SK-N-SH (cell line): Measurements from ENCODE around the gene DNAJB4. TPM values are rescaled to one million over a fixed set of nuclear protein-coding genes. Genes with fewer than 3 reads are reported as not detected.
A peak's percentile ranks its signal among the peaks of the same experiment; 100 is the strongest.
"Not testable (repeated sequence)": the region's sequence is repeated elsewhere in the genome, so short reads cannot be mapped to it uniquely, and the experiment has no call there.

Experiments used
- CTCF ChIA-PET: fragments of 300-600, 350-600 bp; formaldehyde crosslinking; extraction: SDS; loops from one replicate; lab custom pipeline; 2021; lab: Yijun Ruan, JAX
- POLR2A ChIA-PET: fragments of 350-600 bp; sonication (Branson Sonifier 250); formaldehyde crosslinking; extraction: SDS; loops from one replicate; lab custom pipeline; 2020; ENCODE audit warnings: antibody characterized with exemption, inconsistent platforms; lab: Yijun Ruan, JAX
- DNase-seq: peaks from one replicate; pipeline ENCODE4 v3.0.0; 2012
- H2AFZ ChIP-seq: fragments of 200-600 bp; sonication (generic); 2 replicates; pipeline ENCODE4 v1.8.1; 2016; ENCODE audit warnings: antibody characterized with exemption, mild to moderate bottlenecking, low read depth
- H3F3A ChIP-seq: fragments of 200-600 bp; sonication (generic); replicated peaks from 2 replicates; pipeline ENCODE3; 2016; ENCODE audit warnings: antibody characterized with exemption, mild to moderate bottlenecking; ENCODE audit not compliant: insufficient read depth
- H3K27ac ChIP-seq, 2 experiments: fragments of 200-500 bp in 1 of 2; fragments of 200-600 bp in 1 of 2; sonication (Bioruptor generic) in 1 of 2; sonication (generic), shearing (Covaris generic) in 1 of 2; 2 replicates each; pipeline versions ENCODE4 v1.5.1 to v1.6.1; 2014 to 2016; ENCODE audit warnings: low read depth in 2 of 2, inconsistent platforms in 1 of 2, low read length in 1 of 2, mild to moderate bottlenecking in 1 of 2, mixed read lengths in 1 of 2
- H3K27me3 ChIP-seq: fragments of 200-600 bp; sonication (generic), shearing (Covaris generic); 2 replicates; pipeline ENCODE4 v1.6.1; 2016; ENCODE audit warnings: mixed run types; ENCODE audit not compliant: insufficient read depth
- H3K36me3 ChIP-seq, 2 experiments: fragments of 200-500 bp in 1 of 2; fragments of 200-600 bp in 1 of 2; sonication (Bioruptor generic) in 1 of 2; sonication (generic) in 1 of 2; replicated peaks in 1 of 2; 2 replicates each; pipeline versions ENCODE3 to v1.5.1; 2014 to 2016; ENCODE audit warnings: low read length in 1 of 2, mild to moderate bottlenecking in 1 of 2; ENCODE audit not compliant: insufficient read depth in 2 of 2, control insufficient read depth in 1 of 2
- H3K4me1 ChIP-seq, 2 experiments: fragments of 200-500 bp in 1 of 2; fragments of 200-600 bp in 1 of 2; sonication (Bioruptor generic) in 1 of 2; sonication (generic), shearing (Covaris generic) in 1 of 2; 2 replicates each; pipeline versions ENCODE4 v1.5.1 to v1.6.1; 2014 to 2016; ENCODE audit warnings: low read depth in 1 of 2, low read length in 1 of 2, mixed run types in 1 of 2; ENCODE audit not compliant: insufficient read depth in 2 of 2, control insufficient read depth in 1 of 2
- H3K4me2 ChIP-seq: fragments of 200-600 bp; sonication (generic), shearing (Covaris generic); 2 replicates; pipeline ENCODE4 v1.6.1; 2017; ENCODE audit warnings: mixed run types
- H3K4me3 ChIP-seq, 2 experiments: fragments of 200-500 bp in 1 of 2; fragments of 200-600 bp in 1 of 2; sonication (Bioruptor generic) in 1 of 2; sonication (generic), shearing (Covaris generic) in 1 of 2; 2 replicates each; pipeline versions ENCODE4 v1.5.1 to v1.8.1; 2014 to 2016; ENCODE audit warnings: low read depth in 2 of 2, inconsistent platforms in 1 of 2, low read length in 1 of 2, mild to moderate bottlenecking in 1 of 2, mixed read lengths in 1 of 2, moderate library complexity in 1 of 2
- H3K79me2 ChIP-seq: fragments of 200-600 bp; sonication (generic); 2 replicates; pipeline ENCODE4 v1.8.1; 2017; ENCODE audit warnings: mild to moderate bottlenecking; ENCODE audit not compliant: insufficient read depth
- H3K9ac ChIP-seq: fragments of 200-600 bp; sonication (generic); 2 replicates; pipeline ENCODE4 v1.6.1; 2017; ENCODE audit warnings: mixed run types
- H3K9me2 ChIP-seq: fragments of 200-600 bp; sonication (generic); 2 replicates; pipeline ENCODE4 v1.6.1; 2017; ENCODE audit warnings: mixed run types
- H3K9me3 ChIP-seq: fragments of 200-600 bp; sonication (generic); 2 replicates; pipeline ENCODE4 v1.6.1; 2017; ENCODE audit warnings: mixed run types, mild to moderate bottlenecking, moderate library complexity
- H4K20me1 ChIP-seq: fragments of 200-600 bp; sonication (generic); 2 replicates; pipeline ENCODE4 v1.6.1; 2017; ENCODE audit warnings: mild to moderate bottlenecking, mixed run types; ENCODE audit not compliant: insufficient read depth
- CHD2 ChIP-seq: fragments of 150-350 bp; IDR thresholded peaks from 2 replicates; pipeline ENCODE4 v1.6.1; 2018; ENCODE audit warnings: low read length; ENCODE audit not compliant: partially characterized antibody
- MAX ChIP-seq: IDR thresholded peaks from 2 replicates; pipeline ENCODE4 v1.4.0; 2012; ENCODE audit warnings: low read depth
- RAD21 ChIP-seq: IDR thresholded peaks from 2 replicates; pipeline ENCODE4 v1.6.1; 2012; ENCODE audit warnings: mild to moderate bottlenecking, low read length
- REST ChIP-seq: IDR thresholded peaks from 2 replicates; pipeline ENCODE4 v1.6.1; 2012; ENCODE audit warnings: mild to moderate bottlenecking, low read depth, low read length, moderate library complexity
- RXRA ChIP-seq: IDR thresholded peaks from 2 replicates; pipeline ENCODE4 v1.4.0; 2012; ENCODE audit warnings: low read depth, mild to moderate bottlenecking, borderline replicate concordance
- WGBS: methylation state at CpG from one replicate; pipeline ENCODE4 v1.1.6; 2017; ENCODE audit warnings: low lambda C conversion rate; 5-methylcytosine and 5-hydroxymethylcytosine counted together
- polyA plus RNA-seq, 3 experiments: library from polyadenylated mRNA; depleted of rRNA; stranded (reverse); fragments of >200 nt; gene quantifications; 2 replicates each; pipeline ENCODE4 v1.2.3, GENCODE V29; 2012

DNAJB4 gene
- polyA plus RNA-seq, 1 of the 3 experiments (the other 2 are of a cell fraction): 13.5 TPM

- Histone ChIP-seq H3K9me3 (no peaks in the 10 kb centered on the region), H3K4me2 (no peak overlapping the region), H3K27me3 (no peaks in the 10 kb centered on the region)
- POLR2A ChIA-PET: no interaction called here
- TF ChIP-seq REST (no peak), CHD2 (no peak), MAX (no peak), RAD21 (no peak)
- TF ChIP-seq, all 33 proteins: peak for 0
- WGBS: 98% methylated on average over 5 of the region's 5 CpGs
- Histone ChIP-seq H3K9ac (no peak overlapping the region), H3F3A (peaks cover 10% of the 10 kb centered on the region), H2AFZ (no peak overlapping the region), H4K20me1 (no peaks in the 10 kb centered on the region), H3K4me1 (no peaks in the 10 kb centered on the region), H3K9me2 (no peaks in the 10 kb centered on the region), H3K36me3 (peaks cover 0 to 23% of the 10 kb centered on the region in 2 experiments), H3K27ac (no peak overlapping the region), H3K4me3 (no peak overlapping the region), H3K79me2 (peaks cover 54% of the 10 kb centered on the region)
- CTCF ChIA-PET: no interaction called here
- DNase-seq: no peak
These were observed 8.0 kb upstream of the DNAJB4 start for GRCh38 chr1:77996734-77997133.

- POLR2A ChIA-PET: not testable (repeated sequence)
- peak; percentile 30; the same call in 1 of the 2 replicates for TF ChIP-seq RXRA
- WGBS: 92% methylated on average over 11 of the region's 11 CpGs
These were observed 4.2 kb upstream of the DNAJB4 start for GRCh38 chr1:78000536-78000935.

More at GRCh38 chr1:78000536-78000935, 4.2 kb upstream of the DNAJB4 start:
- CTCF ChIA-PET, H3K36me3 ChIP-seq, H3K9ac ChIP-seq, H3K4me3 ChIP-seq, H3K27me3 ChIP-seq, H3K9me3 ChIP-seq, H4K20me1 ChIP-seq, H3K9me2 ChIP-seq, H3K4me2 ChIP-seq, H3K27ac ChIP-seq, DNase-seq, H2AFZ ChIP-seq, H3K4me1 ChIP-seq: not testable (repeated sequence)
- Histone ChIP-seq H3F3A (peaks cover 32% of the 10 kb centered on the region), H3K79me2 (peaks cover 44% of the 10 kb centered on the region)
